ENCODE measurements around the gene MRGPRX1. TPM values are rescaled to one million over a fixed set of nuclear protein-coding genes. Genes with fewer than 3 reads are reported as not detected.

Gene MRGPRX1
- total and polyA plus RNA-seq, 2 of the 13 experiments (the other 11 are each of a cell fraction or from before 2014, with no cell fraction given), result not detected

DNA sequence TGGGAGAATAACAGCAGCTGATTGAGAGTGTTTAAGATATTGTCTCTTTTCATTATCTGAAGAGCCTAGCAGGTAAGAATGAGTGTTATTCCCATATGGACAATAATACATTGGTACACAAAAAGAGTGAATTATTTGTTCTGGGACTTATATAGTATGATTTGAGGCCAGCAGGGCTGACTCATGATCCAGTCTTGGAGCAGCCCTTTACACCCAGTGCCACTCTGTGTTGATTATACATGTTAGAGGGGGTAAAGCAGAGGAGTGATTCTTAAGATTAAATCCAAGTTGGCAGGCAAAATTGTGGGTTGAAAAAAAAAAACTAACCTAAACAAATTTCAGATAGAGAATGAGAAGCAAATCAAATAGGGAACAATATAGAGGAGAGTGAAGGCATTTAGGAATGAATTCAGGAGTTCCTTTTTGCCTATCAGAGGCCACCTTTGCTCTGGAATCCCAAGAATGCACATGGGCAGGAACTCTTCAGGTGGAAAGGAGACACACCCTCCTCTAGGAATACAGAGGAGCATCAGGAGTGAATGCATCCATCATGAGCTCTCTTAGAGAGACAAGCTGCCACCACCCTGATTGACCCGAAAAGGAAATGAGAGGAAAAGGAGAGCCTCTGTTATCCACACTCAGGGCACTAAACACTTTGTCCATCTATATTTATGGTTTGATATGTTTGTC lies 19.2 kb upstream of the MRGPRX1 start (continued):
- TF ChIP-seq, protein P1, sequence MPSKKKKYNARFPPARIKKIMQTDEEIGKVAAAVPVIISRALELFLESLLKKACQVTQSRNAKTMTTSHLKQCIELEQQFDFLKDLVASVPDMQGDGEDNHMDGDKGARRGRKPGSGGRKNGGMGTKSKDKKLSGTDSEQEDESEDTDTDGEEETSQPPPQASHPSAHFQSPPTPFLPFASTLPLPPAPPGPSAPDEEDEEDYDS (CRISPR knock-in tag; IDR thresholded peaks at IDR 0.05), result no peak
- TF ChIP-seq, protein P2, sequence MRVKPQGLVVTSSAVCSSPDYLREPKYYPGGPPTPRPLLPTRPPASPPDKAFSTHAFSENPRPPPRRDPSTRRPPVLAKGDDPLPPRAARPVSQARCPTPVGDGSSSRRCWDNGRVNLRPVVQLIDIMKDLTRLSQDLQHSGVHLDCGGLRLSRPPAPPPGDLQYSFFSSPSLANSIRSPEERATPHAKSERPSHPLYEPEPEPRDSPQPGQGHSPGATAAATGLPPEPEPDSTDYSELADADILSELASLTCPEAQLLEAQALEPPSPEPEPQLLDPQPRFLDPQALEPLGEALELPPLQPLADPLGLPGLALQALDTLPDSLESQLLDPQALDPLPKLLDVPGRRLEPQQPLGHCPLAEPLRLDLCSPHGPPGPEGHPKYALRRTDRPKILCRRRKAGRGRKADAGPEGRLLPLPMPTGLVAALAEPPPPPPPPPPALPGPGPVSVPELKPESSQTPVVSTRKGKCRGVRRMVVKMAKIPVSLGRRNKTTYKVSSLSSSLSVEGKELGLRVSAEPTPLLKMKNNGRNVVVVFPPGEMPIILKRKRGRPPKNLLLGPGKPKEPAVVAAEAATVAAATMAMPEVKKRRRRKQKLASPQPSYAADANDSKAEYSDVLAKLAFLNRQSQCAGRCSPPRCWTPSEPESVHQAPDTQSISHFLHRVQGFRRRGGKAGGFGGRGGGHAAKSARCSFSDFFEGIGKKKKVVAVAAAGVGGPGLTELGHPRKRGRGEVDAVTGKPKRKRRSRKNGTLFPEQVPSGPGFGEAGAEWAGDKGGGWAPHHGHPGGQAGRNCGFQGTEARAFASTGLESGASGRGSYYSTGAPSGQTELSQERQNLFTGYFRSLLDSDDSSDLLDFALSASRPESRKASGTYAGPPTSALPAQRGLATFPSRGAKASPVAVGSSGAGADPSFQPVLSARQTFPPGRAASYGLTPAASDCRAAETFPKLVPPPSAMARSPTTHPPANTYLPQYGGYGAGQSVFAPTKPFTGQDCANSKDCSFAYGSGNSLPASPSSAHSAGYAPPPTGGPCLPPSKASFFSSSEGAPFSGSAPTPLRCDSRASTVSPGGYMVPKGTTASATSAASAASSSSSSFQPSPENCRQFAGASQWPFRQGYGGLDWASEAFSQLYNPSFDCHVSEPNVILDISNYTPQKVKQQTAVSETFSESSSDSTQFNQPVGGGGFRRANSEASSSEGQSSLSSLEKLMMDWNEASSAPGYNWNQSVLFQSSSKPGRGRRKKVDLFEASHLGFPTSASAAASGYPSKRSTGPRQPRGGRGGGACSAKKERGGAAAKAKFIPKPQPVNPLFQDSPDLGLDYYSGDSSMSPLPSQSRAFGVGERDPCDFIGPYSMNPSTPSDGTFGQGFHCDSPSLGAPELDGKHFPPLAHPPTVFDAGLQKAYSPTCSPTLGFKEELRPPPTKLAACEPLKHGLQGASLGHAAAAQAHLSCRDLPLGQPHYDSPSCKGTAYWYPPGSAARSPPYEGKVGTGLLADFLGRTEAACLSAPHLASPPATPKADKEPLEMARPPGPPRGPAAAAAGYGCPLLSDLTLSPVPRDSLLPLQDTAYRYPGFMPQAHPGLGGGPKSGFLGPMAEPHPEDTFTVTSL (CRISPR knock-in tag; IDR thresholded peaks at IDR 0.05; ENCODE audit: borderline replicate concordance), result no peak
- TF ChIP-seq, protein P3, sequence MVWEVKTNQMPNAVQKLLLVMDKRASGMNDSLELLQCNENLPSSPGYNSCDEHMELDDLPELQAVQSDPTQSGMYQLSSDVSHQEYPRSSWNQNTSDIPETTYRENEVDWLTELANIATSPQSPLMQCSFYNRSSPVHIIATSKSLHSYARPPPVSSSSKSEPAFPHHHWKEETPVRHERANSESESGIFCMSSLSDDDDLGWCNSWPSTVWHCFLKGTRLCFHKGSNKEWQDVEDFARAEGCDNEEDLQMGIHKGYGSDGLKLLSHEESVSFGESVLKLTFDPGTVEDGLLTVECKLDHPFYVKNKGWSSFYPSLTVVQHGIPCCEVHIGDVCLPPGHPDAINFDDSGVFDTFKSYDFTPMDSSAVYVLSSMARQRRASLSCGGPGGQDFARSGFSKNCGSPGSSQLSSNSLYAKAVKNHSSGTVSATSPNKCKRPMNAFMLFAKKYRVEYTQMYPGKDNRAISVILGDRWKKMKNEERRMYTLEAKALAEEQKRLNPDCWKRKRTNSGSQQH (CRISPR knock-in tag; IDR thresholded peaks at IDR 0.05; ENCODE audit: low read depth), result no peak
- TF ChIP-seq, protein P4, sequence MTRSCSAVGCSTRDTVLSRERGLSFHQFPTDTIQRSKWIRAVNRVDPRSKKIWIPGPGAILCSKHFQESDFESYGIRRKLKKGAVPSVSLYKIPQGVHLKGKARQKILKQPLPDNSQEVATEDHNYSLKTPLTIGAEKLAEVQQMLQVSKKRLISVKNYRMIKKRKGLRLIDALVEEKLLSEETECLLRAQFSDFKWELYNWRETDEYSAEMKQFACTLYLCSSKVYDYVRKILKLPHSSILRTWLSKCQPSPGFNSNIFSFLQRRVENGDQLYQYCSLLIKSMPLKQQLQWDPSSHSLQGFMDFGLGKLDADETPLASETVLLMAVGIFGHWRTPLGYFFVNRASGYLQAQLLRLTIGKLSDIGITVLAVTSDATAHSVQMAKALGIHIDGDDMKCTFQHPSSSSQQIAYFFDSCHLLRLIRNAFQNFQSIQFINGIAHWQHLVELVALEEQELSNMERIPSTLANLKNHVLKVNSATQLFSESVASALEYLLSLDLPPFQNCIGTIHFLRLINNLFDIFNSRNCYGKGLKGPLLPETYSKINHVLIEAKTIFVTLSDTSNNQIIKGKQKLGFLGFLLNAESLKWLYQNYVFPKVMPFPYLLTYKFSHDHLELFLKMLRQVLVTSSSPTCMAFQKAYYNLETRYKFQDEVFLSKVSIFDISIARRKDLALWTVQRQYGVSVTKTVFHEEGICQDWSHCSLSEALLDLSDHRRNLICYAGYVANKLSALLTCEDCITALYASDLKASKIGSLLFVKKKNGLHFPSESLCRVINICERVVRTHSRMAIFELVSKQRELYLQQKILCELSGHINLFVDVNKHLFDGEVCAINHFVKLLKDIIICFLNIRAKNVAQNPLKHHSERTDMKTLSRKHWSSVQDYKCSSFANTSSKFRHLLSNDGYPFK (CRISPR knock-in tag; IDR thresholded peaks at IDR 0.05; ENCODE audit: borderline replicate concordance), result no peak
- TF ChIP-seq FOXA1 (IDR thresholded peaks at IDR 0.05) (no peak), FOXA1 (CRISPR knock-in tag; IDR thresholded peaks at IDR 0.05) (no peak)
- TF ChIP-seq, protein P5, sequence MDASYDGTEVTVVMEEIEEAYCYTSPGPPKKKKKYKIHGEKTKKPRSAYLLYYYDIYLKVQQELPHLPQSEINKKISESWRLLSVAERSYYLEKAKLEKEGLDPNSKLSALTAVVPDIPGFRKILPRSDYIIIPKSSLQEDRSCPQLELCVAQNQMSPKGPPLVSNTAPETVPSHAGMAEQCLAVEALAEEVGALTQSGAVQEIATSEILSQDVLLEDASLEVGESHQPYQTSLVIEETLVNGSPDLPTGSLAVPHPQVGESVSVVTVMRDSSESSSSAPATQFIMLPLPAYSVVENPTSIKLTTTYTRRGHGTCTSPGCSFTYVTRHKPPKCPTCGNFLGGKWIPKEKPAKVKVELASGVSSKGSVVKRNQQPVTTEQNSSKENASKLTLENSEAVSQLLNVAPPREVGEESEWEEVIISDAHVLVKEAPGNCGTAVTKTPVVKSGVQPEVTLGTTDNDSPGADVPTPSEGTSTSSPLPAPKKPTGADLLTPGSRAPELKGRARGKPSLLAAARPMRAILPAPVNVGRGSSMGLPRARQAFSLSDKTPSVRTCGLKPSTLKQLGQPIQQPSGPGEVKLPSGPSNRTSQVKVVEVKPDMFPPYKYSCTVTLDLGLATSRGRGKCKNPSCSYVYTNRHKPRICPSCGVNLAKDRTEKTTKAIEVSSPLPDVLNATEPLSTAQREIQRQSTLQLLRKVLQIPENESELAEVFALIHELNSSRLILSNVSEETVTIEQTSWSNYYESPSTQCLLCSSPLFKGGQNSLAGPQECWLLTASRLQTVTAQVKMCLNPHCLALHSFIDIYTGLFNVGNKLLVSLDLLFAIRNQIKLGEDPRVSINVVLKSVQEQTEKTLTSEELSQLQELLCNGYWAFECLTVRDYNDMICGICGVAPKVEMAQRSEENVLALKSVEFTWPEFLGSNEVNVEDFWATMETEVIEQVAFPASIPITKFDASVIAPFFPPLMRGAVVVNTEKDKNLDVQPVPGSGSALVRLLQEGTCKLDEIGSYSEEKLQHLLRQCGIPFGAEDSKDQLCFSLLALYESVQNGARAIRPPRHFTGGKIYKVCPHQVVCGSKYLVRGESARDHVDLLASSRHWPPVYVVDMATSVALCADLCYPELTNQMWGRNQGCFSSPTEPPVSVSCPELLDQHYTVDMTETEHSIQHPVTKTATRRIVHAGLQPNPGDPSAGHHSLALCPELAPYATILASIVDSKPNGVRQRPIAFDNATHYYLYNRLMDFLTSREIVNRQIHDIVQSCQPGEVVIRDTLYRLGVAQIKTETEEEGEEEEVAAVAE (CRISPR knock-in tag; IDR thresholded peaks at IDR 0.05; ENCODE audit: borderline replicate concordance), result no peak

Data from HepG2 (cell line).